HG03196 (cell line): ENCODE results near the gene SOCS7.

ENCODE experiments used
- ATAC-seq: cut with Tn5 transposase; IDR thresholded peaks from one replicate; pipeline ENCODE4 v1.9.1; 2021; ENCODE audit not compliant: unreplicated experiment

The SOCS7 gene

DNA sequence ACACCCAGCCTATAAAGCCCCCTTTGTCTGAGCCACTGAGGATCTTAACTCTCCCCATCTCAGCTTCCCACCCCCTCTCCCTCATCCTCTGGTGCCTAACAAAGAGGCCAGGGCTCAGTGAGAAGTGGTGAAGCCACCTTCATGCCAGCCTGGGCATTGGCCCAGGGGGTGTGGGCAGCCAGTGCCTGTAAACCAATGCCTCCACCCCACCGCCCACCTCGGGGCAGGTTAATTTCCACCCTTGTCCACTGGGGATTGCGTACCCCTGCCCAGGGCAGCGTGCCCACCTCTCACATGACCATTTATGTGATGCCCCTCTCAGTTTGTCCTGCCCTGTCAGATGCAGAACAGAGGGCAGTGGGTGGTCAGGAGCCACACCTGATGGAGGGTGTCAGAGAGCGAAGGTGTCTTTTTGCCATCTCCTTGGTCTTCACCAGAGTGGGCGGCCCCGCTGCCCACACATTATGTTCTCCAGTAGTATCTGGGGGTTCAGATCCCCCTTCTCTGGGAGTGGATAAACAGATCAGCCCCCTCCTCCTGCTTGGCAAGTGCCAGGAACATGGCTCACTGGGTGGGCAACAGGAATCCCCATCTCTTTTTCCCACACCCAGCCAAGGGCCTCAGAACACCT is 66.5 kb downstream of the SOCS7 start:
- ATAC-seq = no peak

DNA sequence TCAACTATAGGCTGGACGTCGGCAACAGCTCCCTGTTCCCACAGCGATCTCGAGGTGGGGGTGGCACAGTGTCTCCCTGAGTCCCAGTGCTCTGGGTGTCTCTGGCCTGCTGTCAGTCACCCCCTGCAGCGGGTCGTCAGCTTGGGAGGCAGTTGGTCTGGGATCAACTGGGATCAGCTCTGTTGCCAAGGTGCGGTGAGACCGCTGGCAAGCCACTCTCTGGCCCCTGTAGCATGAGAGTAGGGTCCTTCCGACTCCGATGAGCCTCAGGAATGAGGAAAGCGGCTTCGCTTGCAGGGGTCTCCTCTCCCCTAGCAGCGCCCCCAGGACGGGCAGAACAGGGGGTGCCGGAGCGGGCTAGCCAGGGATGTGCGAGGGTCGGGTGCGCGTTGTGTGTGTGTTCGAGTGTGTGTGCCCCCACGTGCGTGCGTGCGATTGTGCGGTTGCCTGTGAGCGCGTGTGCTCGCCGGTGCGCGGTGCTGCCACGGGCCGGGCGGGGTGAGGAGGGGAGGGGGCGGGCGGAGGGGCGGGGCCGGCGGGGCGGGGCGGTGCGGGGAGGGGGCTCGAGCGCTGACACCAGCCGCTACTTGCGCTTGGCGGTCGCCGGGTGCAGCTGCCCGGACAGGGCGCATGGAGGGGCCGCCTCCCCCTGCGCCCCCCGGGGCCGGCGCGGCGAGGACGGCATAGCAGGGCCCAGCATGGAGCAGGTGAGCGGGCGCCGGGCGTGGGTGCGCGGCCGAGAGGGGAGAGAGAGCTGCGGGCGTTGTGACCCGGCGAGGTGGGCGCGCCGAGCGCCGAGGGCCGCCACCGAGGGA is 67.3 kb downstream of the SOCS7 start:
- ATAC-seq = no peak

DNA sequence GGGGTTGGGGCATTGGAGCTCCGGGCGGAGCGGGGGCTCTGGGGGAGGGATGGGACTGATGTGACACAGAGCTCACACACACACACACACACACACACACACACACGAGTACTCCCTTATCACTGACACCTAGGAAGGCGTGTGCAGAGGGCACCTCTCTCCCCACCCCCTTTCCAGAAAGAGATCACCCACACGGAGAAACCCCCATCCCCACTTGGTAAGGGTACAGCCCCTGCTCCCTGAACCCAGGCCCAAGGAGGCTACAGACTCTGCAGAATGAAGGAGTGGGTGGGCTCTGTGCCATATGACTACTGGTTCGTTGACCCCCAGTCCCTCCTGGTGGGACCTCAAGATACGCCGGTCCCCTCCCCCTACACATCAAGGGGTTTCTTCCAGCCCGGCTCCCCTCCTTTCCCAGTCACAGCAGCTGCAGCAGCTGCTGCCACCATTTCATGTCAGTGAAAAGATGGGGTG is 67.9 kb downstream of the SOCS7 start:
- no peak for ATAC-seq

DNA sequence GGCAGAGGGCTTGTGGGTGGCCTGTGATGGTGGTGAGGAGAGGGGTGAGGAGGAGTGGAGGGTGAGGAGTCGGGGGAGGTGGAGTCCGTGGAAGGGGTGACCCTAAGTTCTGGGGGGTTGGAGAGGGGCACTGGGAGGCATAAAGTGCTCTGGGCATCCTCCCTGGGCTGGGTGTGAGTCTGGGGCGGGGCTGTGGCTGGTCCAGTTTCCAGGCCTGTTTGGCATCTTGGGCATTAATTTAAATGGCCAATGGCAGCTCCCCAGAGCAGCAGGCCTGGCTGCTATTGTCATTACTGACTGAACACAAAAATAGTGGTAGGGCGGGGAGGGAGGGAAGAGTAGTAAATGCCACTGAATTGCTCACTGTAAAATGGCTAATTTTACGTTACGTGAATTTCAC is 68.9 kb downstream of the SOCS7 start:
- ATAC-seq = no peak

DNA sequence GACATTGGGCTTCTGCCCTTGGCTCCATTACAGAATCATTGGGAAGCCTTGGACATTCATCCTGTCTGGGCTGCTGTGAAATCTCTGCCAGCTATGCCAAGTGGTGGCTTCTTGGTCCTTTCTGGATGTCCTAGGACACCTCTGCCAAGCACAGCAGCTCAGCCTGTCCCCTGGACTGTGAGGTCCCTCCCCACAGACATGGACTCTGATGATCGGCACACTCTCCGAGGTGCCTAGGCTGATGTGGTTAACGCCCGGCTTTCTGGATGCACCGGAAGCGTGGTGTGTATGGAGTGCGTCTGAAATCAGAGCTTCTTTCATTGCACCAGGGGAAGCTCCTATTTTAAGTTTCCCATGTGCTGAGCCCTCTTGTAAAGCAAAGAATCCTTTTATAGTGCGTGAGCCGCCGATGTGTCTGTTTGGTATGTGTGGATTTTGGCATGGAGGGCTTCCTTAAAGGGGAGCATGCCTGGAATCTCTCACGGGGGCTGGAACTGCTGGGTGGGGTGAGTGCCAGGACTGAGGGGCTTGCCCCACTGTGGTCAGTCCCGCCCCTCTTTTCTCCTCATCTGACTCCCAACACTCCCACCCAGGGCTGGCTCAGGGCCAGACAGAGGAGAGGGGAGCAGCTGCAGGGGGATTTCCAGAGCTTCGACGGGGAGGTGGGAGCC is 69.7 kb downstream of the SOCS7 start:
- no peak for ATAC-seq

DNA sequence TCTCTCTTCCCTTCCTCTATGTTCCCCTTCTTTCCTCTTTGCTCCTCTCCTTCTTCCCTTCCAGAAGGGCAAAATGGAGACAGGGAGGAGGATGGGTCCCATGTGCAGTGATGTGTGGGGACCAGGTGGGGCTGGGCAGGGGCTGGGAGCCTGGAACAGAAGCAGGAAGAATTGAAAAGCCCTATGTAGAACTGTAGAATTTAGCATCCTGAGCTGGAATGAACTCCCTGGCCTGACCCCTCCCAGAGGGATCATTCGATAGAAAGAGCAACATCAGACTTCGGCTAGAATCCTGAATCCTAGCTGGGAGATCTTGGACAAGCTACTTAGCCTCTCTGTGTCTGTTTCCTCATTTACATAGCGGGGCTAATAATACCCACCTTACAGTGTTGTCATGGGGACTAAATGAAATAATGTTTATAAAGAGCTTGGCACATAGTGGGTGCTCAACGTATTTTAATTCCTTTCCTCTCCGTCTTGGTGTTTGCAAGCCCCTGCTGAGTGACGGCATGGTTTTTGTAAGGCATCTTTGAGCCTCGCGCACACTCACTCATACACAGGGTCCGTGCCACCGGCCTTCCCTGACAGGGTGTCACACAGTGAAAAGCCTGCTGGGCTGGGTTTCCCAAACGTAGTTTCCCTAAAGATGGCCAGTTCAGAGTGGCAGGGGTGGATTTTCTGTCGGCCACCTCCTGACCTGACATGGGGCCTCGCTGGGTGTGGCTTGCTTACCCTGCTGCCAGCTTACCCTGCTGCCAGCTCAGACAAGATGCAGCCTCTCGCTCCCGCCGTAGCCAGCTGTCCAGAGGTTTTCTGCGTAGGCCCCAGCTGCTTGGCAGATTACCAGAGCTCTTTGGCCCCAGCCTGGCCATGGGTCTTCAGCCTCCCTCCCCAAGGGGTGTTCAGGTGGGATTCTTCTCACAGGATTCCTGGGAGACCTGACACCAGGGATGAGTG is 70.5 kb downstream of the SOCS7 start:
- no peak for ATAC-seq

DNA sequence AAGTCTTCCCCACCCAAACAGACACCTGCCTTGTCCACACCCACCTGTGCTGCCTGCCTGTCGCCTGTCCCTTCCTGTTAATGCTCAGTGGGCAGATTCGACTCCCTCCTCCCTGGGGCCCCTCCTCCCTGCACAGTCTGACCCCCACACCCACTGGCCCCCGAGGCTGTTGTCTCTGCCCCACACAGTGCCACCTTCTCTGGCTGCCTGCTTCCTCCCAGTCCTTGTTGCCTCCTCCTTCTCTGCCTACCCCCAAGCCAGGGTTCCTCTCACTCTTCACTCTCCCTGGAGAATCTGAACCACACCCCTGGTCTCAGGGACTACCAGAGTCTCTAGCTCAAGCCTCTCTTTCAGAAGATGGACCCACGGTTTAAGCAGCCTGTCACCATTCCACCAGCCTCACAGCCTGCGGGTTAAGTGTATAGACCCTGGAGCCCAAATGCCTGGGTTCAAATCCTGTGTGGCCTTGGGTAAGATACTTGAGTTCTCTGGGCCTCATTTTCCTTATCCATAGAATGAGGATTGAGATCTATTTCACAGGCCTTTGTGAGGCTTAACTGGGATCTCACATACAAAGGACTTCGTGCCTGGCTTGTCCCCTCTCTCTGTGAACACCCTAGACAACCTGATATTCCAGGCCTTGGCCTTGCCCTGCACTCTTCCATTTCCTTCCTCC is 72.8 kb downstream of the SOCS7 start:
- ATAC-seq = no peak

DNA sequence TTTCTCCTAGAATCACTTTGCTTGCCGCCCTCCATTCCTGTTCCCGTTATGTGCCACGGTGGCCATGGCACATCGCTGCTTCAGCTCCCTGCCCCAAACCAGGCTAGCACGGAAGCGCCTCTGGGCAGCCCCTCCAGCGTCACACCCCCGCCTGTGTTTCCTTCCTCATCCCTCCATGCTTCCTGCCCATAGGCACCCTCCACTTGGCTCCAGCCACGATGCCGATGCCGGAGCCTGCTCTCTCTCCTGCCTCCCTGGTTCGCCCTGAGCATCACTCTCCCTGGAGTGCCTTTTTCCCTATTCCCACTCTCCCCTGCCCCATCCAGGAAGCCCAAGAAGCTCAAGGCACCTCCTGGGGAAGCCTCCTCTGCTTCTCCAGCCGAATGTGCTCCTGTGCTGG is 73.4 kb downstream of the SOCS7 start:
- no peak for ATAC-seq

DNA sequence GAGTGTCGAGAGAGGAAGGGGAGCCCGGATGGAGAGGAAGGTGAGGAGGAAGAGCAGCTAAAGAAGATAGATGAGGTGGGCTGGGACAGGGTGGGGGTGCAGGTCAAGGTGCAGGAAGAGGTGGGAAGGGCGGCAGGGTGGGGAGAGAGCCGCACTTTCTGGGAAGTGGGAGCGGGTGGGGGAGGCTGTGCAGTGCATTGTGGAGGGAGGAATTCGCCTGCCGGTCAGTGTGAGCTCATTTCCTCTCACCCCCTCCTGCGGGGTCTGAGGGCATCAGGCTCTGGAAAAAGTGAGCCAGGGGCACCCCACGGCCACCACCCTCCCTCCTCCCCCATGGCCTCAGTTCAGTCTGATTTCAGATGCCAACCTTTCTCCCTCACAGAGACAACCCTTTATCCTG is 74.1 kb downstream of the SOCS7 start:
- ATAC-seq = no peak

DNA sequence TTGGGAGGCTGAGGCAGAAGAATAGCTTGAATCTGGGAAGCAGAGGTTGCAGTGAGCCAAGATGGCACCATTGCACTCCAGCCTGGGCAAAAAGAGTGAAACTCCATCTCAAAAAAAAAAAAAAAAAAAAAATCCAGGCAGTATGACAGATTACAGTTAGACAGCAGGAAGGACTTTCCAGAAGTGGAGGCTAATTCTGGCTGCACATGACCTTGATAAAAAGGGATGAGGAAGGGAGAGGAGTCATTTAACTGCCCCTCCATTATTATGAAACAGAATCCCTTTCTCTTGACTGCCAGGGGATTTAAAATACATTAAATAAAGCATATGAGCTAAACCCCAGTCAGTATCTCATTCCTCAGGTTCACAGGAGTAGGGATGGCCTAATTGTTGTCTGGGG is 74.8 kb downstream of the SOCS7 start:
- no peak for ATAC-seq

DNA sequence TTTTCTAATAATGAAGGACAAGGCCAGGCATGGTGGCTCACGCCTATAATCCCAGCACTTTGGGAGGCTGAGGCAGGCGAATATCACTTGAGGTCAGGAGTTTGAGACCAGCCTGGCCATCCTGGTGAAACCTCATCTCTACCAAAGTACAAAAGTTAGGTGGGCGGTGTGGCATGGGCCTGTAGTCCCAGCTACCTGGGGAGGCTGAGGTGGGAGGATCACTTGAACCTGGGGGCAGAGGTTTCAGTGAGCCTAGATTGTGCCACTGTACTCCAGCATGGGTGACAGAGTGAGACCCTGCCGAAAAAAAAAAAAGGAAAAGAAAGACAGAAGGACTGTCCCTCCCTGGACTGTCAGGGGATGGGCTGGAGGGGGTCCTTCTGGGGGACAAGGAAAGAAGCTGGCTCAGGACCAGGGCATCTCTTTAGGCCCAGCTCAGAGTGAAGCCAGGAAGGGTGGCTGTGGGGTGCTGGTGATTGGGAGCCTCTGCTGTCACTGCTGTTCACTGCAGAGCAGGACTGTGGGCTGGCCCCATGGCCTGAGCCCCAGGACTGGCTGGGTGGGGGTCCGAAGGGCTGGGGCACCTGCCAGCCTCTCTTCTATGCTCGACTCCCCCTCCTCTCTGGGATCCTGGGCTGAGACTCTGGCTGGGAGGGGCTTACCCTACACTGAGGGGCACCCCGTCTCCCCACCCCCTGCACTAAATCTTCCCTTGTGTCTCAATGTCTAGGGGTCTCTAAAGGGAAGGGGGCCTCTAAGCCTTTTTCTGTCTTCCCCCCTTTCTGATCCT is 75.7 kb downstream of the SOCS7 start:
- ATAC-seq = no peak

DNA sequence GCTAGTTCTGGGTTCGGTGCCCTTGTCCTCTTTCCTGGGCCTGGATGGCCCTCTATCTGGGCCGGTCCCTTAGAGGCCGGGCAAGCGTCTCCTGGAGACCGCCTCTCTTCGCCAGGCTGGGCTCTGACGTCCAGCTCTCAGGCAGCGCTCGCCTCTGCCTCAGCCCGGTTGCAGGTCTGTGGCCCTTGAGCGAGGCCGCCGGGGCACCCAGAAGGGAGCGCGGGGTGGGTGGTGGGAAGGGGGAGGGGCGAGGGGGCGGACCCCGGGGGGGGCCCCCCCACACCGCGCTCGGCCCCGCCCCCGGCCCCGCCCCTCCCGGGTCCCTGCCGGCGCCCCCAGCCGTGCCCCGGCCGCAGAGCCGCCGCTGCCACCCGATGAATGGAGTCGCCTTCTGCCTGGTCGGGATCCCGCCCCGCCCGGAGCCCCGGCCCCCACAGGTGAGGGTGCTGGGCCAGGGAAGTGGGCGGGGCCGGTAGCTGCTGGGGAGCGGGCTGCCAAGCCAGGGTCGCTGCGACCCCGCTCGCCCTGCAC is 76.5 kb downstream of the SOCS7 start, which contains the start of gene ARHGAP23:
ARHGAP23 (plus strand) TSS at position 353 of the 531 bp plus-strand sequence; CDS start at position 375, 22 bp downstream.
- ATAC-seq = no peak

DNA sequence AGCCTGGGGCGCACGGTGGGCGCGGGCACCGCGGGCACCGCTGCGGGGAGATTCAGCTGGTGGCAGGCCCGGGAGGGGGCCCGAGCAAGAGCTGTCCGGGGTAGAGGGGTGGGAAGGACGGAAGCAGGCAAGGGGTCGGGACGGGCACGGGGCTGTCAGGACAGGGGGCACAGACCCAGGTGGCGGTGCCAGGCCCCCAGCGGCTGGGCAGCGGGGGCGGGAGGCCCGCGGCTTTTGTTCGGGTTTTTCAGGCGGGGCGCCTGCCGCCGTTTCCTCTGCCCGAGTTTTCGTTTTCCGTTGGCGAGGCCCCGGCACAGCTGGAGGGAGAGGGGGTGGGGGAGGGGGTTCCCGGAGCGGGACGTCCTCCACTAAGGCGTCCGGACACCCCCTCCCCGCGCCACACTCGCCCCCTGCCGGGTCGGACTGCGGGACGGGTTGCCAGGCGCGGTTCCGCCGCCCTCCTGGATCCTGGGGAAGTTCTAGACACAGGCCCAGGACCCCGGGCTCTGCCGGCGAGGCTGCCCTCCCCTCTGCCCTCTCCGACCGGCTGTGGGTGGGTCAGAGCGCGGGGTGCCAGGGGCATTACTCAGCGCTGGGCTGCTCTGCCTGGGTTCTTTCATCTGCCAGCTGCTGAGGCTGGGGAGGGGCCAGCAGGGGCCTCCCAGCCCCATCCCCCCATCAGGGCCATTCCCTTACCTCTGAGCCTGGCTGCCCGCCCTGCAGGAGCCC is 77.2 kb downstream of the SOCS7 start:
- ATAC-seq = no peak

DNA sequence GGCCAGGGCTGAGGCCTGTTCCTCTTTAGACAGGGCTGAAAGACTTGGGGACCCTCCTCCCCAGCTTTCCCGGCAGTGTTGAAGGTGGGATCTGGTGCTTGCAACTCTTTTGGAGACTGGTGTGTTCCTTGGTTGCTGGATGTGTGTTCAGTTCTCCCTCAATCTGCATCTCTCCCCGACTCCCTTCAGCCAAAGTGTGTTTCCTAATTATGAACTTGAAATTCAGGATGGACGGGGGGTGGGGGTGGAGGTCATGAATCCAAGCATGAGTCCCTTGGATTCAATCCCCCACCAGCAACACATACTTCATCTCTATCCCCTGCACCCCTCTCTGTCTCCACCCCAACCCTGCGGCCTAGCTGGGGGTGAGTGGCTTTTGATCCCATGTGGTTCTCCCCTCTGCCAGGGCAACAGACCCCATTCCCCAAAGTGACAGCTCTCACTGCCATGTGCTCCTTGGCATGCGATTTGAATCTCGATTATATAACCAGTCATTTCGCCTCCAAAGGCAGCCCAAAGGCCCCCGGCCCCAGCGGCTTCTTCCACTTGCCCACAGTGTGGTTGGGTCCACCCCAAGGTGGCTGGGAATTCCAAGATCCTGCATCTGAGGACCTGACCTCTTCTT is 77.9 kb downstream of the SOCS7 start:
- ATAC-seq = no peak

DNA sequence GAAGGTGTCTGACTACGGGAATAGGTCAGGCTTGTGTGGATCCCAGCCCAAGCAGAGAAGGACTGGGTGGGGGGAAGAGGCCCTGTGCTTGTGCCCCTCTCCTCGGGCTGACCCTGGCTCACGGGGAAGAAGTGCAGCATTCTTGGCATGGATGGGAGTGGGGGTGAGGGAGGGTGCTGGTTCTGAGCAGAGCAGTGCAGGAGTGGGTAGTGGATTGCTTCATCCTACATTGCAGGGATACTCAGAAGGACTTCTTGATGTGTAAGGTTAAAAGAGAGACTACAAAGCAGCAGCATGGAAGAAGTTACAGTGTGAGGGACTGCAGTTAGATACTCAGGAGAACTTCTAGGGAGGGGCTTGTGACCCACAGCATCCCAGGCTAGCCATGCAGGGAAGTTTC is 78.7 kb downstream of the SOCS7 start:
- no peak for ATAC-seq

DNA sequence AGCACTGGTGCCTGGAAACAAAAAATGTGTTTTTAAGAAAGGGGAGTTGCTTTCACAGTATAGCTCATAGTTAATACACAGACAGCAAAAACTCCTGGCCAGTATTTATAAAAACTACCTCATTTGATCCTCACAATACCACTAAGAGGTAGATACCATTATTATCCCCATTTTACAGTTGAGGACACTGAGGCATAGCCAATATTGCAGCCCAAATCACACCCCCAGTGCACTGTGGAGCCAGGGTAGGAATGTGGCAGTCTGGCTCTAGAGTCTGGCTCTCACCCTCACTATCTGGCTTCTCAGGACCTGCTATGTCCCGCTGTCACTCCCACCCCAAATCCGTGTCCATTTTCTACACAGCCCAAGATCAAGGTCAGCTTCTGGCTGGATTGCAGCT is 79.2 kb downstream of the SOCS7 start:
- no peak for ATAC-seq

DNA sequence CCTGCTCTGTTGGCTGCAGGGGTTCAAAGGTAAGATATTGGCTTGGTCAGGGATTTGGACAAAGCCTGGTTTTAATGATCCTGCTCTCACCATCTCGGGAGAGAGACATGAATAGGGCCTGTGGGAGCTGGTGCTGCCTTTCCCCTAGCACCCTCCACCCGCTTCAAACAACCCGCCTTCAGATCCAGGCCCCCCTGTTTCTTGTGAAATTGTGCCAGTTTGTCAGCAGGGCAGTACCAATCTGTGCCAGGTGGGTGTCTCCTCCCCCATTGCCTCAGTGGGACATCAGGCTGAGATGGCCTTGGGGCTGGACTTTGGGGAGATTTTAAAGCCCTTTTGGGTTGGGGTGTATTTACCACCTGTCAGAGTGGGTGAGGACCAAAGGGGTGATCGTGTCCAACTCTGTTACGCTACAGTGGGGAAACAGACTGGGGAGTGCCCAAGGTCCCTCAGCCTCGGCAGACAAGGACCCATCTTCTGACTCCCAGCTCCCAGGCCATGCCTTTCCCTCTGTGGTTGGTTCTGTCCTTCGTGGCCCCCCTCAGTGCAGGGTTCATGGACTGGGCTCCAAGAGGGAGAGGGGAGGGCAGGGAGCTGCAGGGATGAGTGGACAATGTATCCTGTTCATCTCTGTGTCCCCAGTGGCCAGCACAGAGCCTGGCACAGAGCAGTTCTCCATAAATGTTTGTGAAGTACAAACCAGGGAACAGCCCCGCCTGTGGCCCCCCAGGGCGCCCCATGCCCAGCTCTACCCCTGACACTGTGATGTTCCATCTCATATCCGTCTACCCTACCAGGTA is 79.9 kb downstream of the SOCS7 start:
- ATAC-seq = no peak
